GM12873 (cell line): Measurements from ENCODE around the gene SLC66A3.

Source experiments
- TF ChIP-seq, protein P1 (sequence below): IDR thresholded peaks from 2 replicates; pipeline ENCODE4 v1.5.1; 2012; ENCODE audit warnings: low read depth, mild to moderate bottlenecking, moderate library complexity, low read length, control low read depth; ENCODE audit not compliant: insufficient read depth; ENCODE audit errors: missing control alignments

SLC66A3 gene

DNA sequence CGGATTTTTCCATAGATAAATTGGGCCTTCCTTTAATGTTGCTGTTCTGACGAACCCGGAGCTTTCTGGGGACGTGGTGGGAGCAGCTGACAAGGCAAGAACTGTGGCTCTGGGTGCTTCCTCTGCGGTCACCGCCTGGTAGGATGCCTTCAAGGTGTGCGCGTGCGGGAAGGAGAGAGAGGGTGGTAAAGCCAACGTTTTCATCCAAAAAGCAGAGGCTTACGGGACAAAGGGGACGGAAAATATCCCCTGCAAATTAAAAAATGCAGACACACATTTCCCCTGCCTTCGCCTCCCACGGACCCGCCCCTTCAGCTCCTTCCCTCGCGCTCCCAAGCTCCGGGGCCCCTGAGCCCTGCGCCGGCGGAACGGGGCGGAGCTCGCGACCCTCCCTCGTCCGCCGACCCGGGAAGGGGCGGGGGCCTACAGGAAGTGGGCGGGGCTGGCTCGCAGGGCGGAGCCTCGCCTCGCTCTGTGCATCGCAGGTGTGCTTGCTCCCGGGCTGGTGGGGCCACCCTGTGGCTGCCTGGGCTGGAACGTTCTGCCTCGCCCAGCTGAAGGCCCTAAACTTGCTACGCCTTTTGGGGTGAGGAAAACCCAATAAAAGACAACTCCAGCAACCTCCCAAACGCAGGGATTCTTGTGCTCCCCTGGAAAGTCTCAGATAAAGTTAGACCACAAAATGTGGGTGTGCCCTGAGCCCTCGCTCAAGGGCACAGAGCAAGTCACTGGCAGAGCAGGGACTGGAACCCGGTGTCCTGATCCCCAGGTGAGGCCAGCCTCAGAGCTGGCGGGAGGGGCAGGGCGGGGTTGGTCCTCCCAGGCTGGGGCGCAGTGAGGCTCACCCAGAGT, 25.4 kb upstream of the SLC66A3 start:
- TF ChIP-seq, protein P1, sequence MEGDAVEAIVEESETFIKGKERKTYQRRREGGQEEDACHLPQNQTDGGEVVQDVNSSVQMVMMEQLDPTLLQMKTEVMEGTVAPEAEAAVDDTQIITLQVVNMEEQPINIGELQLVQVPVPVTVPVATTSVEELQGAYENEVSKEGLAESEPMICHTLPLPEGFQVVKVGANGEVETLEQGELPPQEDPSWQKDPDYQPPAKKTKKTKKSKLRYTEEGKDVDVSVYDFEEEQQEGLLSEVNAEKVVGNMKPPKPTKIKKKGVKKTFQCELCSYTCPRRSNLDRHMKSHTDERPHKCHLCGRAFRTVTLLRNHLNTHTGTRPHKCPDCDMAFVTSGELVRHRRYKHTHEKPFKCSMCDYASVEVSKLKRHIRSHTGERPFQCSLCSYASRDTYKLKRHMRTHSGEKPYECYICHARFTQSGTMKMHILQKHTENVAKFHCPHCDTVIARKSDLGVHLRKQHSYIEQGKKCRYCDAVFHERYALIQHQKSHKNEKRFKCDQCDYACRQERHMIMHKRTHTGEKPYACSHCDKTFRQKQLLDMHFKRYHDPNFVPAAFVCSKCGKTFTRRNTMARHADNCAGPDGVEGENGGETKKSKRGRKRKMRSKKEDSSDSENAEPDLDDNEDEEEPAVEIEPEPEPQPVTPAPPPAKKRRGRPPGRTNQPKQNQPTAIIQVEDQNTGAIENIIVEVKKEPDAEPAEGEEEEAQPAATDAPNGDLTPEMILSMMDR: peak; percentile 62

DNA sequence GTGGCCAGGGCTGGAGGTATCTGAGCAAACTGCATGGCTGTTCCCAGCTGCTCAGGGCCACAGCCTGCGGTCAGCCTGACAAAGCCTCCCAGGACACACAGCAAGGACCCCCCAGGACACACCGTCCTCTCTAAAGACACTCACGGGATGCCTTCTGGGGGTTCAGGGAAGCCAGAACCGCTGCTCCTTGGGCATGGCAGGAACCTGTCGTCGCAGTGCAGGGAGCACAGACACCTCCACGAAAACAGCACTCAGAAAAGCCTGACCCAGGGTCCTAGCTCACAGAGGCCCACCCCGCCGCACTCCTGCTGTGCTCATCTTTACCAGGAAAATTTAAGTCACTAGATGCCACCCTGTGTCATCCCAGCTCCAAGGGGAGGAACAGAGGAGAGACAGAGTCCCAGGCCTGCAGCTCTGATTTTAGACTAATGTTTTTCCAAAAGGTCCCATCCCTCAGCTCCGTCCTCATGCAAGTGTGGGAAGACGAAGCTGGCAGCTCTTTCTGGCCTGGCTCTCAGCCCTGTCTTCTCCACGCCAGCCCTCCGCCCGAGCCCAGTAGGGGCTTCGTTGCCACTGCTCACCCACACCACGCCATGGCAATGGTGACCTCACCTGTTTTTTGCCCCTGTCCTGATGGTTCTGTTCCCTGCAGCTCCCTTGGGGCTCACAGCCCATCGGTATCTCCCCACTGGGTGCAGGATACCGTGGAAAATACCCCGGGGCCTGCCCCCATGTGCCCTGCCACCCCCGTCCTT, 23.9 kb upstream of the SLC66A3 start:
- TF ChIP-seq, protein P1: no peak

DNA sequence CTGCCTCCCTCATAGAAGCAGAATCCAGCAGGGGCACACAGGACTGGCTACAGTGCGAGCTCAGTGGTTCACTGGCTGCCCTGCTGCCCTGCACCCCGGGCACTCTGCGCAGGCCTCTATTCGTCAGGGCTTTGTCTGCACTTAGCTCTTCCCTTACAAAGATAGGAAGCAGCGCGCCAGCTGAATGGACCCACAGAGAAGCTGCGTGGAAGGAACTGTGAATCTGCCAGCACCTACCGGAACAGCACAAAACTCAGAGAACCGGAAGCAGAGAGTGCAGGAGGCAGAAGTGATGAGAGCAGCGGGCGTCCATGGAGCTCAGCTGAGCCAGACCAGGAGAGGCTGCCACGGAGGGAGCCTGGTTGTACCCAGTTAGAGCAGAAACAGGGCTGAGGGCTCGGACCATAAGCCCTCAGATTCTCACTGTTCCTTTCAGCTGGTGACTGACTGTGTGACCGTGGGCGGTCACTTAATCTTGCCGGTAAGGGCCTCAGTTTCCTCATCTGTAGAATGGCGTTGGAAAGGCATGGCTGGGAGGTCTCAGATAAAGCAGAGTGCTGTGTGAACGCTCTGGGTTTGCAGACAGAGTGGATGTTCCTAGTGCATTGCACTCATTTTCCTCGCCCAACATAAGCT, 23.1 kb upstream of the SLC66A3 start:
- TF ChIP-seq, protein P1: no peak

DNA sequence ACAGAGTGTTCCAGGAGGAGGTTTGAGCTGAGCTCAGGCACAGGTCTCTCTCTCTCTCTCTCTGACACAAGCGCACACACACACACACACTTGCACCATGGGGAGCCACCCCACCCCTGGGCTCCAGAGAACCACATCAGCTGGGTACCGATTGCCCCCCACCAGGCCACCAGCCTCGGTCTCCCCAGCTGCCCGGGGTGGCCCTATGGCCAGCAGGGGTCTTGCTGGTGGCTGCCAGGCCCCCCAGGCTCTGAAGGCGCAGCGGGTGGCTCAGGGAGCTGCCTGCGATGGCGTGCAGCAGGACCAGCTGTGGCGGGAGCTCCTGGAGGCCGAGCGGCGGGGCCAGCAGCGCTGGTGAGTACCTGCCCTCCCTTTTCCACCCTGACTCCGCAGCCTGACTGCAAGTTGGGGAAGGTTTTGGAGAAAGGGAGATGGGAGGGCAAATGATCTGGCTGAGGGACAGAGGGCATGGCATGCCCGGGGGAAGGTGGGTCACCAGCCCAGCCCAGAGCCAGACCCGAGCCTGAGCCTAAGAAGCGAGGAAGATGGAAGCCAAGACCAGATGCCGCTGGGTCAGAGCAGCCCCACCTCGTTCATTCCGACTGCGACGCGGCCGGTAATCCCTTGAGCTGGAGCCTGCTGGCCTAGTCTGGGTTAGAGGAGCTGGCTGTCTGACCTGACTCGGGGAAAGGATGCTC, 21.9 kb upstream of the SLC66A3 start:
- TF ChIP-seq, protein P1: no peak

DNA sequence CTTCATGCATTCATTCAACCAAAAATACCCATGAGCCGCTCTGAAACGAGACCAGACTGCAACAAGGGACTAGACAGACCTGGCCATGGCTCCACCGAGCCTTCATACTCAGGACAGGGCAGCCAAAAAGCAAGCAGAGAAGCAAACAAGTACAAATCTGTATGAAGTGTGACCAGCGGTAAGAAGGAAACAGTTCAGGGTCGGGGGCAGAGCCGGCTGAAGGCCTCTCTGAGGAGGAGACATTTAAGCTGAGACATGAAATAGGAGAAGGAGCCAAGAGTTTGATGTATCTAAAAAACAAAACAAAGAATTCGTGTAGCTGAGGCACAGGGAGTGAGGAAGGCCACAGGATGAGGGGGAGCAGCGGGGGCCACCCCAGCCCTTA, 21.3 kb upstream of the SLC66A3 start:
- TF ChIP-seq, protein P1: no peak

DNA sequence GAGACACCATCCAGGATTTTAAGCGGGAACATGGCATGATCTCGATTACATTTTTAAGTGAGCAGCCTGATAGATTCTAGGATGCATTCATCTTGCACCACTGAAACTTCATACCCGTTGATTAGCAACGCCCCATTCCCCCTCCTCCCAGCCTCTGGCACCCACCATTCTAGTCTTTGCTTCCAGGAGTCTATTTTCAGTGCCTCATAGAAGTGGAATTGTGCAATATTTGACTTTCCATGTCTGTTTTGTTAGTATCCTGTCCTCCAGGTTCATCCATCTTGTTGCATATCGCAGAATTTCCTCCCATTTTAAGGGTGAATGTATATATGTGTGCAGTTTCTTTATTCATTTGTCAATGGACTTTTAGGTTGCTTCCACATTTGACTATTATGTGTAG, 20.9 kb upstream of the SLC66A3 start:
- TF ChIP-seq, protein P1: no peak
